Left kidney (tissue), 2 donors: Measurements from ENCODE around the gene TBC1D14. TPM values are rescaled to one million over a fixed set of nuclear protein-coding genes. Genes with fewer than 3 reads are reported as not detected.

Source experiments
- DNase-seq: peaks from one replicate; pipeline ENCODE4 v3.0.0-alpha.2; 2013
- polyA plus RNA-seq: library from polyadenylated mRNA; unstranded; fragments of 120-200 nt; gene quantifications from one replicate; pipeline ENCODE4 v1.2.1, GENCODE V29; 2013; ENCODE audit not compliant: insufficient read length

Gene TBC1D14
- polyA plus RNA-seq, 1 donor = 64.9 TPM

GRCh38 chr4:6926681-6927478 is 17.3 kb downstream of the TBC1D14 start:
- DNase-seq = no peak

- DNase-seq = no peak
These were observed 18.5 kb downstream of the TBC1D14 start for GRCh38 chr4:6928081-6928480.

DNA sequence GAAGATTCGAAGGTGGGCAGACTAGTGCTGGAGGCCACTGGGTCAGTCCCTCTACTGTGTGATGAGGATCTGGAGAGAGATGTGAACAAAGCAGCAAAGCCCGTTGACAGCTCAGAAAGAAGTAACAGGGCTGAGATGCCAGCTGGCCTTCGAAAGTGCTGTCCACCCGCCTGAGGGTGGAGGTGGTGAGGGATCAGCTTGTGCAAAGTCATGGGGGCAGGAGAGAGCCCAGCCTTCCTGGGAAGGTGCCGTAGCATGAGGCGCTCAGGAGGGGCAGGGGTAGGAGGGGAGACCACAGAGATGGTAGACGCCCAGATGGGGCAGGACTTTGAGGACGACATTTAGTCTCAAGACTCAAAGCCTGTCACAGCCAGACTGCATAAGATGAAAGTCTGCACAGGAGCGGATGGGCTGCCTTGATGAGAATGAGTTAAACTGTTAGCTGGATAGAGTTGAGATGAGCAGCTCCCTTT is 19.7 kb downstream of the TBC1D14 start:
- no peak for DNase-seq

- no peak for DNase-seq
These were observed 20.3 kb downstream of the TBC1D14 start for GRCh38 chr4:6929812-6930464.

DNA sequence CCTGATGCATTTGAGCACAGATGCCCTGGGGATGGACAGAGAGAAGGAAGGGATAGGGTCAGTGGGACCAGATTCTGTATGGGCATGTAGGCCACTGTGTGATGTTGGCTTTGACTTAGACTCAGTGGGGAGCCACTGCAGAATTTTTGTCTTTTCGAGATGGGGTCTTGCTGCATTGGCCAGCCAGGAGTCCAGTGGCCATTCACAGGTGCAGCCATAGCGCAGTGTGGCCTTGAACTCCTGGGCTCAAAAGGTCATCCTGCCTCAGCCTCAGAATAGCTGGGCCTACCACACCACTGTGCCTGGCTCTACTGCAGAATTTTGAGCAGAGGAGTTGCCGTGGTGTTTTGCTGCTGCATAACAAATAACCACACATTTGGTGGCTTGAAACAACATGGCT is 22.8 kb downstream of the TBC1D14 start:
- no peak for DNase-seq

DNA sequence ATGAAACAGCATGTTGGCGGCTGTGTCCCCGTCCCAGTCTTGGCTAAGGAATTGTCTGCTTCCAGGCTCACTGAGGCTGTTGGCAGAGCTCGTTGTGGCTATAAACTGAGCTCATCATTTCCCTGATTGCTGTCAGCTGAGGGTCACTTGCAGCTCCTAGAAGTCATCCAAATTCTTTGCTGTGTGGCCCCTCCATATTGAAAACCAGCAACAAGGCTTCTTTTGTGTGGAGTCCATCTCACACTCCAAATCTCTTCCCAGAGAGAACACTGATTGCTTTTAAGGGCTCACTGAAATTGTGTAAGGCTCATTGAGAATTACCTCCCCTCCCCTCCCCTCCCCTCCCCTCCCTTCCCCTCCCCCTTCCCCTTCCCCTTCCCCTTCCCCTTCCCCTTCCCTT is 23.3 kb downstream of the TBC1D14 start:
- no peak for DNase-seq

DNA sequence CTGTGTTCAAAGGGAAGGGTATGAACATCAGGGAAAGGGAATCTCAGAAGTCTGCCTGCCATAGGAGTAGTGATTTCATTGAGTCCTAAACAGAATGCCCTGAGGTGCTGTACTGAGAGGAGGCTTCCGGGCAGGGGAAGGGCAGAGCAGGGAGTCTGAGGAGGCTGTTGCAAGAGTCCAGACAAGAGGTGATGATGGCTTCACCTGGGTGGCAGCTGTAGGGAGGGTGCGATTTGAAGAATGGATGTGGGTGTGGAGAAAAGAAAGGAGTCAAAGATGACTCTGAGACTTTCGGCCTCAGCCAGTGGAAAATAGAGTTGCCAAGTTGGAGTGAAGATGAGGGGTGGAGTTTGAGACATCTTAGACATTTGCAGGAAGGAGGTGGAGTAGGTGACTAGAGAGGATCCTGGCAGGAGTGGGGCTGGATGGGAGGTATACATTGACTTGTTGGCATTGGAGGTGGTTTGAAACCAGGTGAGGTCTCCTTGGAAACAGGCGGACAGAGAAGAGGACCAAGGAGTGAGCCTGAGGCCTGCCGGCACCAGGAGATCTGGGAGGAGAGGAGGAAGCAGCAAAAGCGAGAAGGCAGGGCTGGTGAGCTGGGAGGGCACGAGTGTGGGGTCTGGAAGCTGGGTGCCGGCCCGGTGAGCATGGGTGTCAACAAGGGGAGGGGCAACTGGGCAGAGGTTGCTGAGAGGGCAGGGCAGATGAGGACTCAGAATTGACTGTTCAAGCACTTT is 24.2 kb downstream of the TBC1D14 start:
- no peak for DNase-seq

DNA sequence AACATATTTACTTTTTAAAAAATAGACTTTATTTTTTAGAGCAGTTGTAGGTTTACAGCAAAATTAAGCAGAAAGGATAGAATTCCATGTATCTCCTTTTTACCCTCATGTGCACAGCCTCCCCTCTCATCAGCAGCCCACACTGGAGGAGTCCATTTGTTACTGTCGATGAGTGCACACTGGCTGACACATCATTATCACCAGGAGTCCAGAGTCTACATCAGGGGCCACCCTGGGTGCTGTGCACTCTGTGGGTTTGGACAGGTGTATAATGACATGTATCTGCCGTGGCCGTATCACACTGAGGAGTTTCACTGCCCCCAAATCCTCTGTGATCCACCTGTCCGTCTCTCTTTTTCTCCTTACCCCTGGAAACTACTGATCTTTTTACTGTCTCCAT is 26.3 kb downstream of the TBC1D14 start:
- DNase-seq = no peak

DNA sequence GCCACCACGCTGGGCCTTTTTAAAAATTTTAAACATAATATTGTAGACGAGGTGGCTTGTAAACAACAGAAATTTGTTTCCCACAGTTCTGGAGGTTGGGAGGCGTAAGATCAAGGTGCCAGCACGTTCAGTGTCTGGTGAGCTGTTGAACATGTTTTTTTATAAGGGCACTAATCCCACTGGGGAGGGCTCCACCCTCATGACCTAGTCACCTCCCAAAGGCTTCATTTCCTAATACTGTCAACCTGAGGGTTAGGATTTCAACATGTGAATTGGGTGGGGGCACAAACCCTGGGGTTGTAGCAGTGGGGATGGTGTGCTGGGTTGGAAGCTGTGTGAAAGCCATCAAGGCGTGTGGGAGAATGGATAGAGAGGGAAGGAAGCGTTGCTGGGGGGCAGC is 27.6 kb downstream of the TBC1D14 start:
- DNase-seq = no peak

GRCh38 chr4:6937754-6938153 is 28.1 kb downstream of the TBC1D14 start:
- DNase-seq = no peak

- DNase-seq = no peak
These were observed 28.6 kb downstream of the TBC1D14 start for GRCh38 chr4:6938237-6938636.

GRCh38 chr4:6938647-6939271 is 29.1 kb downstream of the TBC1D14 start:
- no peak for DNase-seq

DNA sequence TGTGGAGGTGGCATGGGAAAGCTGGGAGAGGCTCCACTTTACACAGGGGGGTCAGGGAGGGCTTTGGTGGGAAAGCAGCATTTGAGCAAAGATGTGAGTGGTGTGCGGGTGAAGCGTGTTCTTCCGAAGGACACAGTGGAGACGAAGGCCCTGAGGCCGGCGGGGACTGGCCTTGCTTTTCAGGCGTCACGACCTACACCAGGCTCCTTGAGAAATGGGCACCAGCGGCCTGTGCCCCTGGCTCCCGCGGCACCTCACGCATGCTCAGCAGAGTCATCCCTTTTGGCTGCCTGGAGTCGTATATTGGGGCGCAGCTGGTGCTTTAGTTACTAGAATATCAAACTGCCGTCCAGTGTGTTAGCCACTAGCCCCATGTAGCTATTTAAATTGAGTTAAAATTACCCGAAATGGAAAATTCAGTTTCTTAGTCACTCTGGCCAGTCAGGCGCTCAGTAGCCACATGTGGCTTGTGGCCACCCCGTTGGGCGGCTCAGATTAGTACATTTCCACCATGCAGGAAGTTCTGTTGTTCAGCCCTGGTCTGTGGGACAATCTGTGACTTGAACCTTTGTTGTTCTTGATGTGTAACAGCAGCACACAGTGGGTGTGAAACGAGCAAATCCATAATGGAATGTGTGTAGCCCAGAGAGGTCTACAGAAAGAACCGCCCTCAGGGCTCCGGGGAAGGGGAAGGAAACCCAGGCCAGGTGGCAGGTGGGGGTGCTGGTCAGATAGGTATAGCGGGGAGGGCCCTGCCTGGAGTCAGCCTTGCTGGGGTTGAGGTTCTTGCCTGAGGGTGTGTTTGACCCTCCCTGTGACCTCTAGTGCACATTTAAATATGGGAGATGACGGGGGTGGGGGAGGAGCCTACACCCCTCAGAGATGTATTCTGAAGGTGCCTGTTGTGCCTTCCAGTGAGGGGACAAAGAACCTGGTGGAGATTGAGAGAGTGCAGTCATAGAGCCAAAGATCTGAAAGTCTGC is 30.4 kb downstream of the TBC1D14 start:
- no peak for DNase-seq

DNA sequence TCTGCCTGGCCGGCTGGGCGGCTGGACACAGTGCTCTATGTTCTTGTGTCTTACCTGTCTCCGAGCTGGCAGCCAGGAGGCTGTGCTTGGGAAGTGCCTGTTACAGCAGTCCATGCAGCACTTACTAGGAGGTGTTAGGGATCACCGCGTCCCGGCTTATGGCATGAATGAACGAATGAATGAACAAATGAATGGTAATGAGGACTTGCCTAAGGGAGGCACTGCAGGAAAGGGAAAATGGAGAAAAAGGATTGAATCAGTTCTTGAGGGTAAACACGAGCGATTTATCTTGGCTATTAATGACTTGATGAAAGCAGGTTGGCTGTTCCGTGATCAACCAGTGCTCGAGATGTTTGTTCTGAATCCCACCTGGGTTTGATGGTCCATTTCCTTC is 31.1 kb downstream of the TBC1D14 start:
- no peak for DNase-seq

DNA sequence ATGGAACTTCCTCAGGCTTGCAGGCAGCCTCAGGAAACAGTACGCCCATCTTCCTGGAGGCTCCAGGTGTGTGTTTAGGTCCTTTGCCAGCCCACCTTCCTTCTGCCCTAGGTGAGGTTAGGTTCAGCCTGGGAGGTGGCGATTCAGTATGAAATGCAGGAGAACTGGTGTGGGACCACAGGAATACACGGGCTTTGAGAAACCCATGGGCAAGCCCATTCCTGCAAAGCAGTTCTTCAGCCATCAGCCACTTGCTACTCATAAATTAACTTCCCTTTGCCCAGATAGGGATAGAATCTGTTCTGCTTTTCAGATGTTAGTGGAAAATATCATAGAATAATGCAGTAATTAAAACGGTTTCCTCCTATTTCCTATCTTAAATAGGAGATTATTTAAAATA is 32.2 kb downstream of the TBC1D14 start:
- DNase-seq = no peak

- no peak for DNase-seq
These were observed 32.7 kb downstream of the TBC1D14 start for GRCh38 chr4:6942238-6942800.

DNA sequence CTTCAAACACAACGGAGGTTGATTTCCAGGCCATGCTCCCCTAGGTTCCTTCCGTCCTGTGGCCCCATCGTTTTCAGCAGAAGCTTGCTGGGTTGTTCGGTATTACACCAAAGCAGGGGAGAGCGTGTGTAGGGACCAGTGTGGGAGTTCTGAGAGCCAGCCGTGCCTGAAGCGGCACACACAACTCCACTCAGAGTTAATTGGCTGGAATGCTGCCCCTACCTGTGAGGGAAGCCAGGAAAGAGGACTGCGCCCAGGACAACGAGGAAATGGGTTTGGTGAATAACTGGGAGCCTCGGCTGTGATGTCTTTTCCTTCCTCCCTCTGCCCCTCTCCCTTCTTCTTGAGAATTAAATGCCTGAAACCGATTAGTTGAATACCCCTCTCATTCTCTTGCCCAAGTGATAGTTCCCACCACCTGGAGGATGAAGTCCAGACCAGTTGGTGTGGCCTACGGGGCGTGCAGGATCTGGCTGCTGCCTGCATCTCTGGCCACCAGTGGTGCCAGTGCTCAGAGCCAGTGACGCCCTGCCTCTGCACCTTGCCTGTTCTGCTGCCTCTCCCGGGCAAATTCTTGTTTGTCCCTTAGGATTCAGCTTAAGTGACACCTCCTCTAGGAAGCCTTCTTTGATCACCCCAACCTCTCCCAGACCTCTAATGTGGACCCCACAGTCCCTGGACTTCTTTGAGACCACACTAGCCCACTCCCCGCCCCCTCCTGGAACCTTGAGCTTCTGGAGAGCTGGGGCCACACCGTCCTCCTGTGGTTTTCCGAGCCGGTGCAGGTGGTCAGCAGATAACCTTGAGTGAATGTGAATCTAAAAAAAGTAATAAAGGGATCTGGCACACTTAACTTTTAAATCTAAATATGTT is 33.6 kb downstream of the TBC1D14 start:
- DNase-seq = no peak

DNA sequence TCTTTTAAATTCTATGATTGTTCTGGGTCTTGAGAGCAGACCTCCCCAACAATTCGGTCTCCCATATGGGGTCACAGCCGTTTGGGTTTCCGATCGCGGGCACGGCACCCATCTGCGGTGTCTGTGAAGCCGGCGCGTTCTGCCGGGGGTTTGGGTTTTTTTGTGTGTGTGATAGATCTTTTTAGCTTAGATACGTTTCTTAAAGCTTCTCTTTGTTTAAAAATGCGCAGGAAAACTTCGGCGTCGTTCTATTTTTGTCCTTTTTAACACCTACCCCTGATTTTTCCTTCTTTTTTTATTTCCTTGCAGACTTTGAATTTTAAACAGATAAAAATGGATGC is 34.2 kb downstream of the TBC1D14 start:
- DNase-seq = no peak

GRCh38 chr4:6944301-6945051 is 34.9 kb downstream of the TBC1D14 start:
- DNase-seq = no peak
